Glutamatergic neuron (in vitro differentiated cells): ENCODE measurements around the gene XPC. TPM values are rescaled to one million over a fixed set of nuclear protein-coding genes. Genes with fewer than 3 reads are reported as not detected.
"Not testable (repeated sequence)": the region's sequence is repeated elsewhere in the genome, so short reads cannot be mapped to it uniquely, and the experiment has no call there.

Experiments used
- DNase-seq: peaks from one replicate; pipeline ENCODE4 v3.0.0; 2022
- H3K27ac Mint-ChIP-seq: one replicate; pipeline ENCODE4 v1.8.0; 2020; ENCODE audit warnings: mild to moderate bottlenecking, mixed read lengths, inconsistent platforms; ENCODE audit not compliant: unreplicated experiment
- H3K27me3 Mint-ChIP-seq: one replicate; pipeline ENCODE4 v1.8.0; 2020; ENCODE audit warnings: mild to moderate bottlenecking, moderate library complexity, mixed read lengths, inconsistent platforms; ENCODE audit not compliant: unreplicated experiment
- H3K36me3 Mint-ChIP-seq: one replicate; pipeline ENCODE4 v1.8.0; 2020; ENCODE audit warnings: mild to moderate bottlenecking, mixed read lengths, inconsistent platforms; ENCODE audit not compliant: unreplicated experiment
- H3K4me1 Mint-ChIP-seq: one replicate; pipeline ENCODE4 v1.8.0; 2020; ENCODE audit warnings: mild to moderate bottlenecking, low read depth, mixed read lengths, inconsistent platforms; ENCODE audit not compliant: unreplicated experiment
- H3K4me3 Mint-ChIP-seq: one replicate; pipeline ENCODE4 v1.8.0; 2020; ENCODE audit warnings: mild to moderate bottlenecking, mixed read lengths, inconsistent platforms; ENCODE audit not compliant: unreplicated experiment
- H3K9me3 Mint-ChIP-seq: one replicate; pipeline ENCODE4 v1.8.0; 2020; ENCODE audit warnings: mild to moderate bottlenecking, moderate library complexity, mixed read lengths, inconsistent platforms; ENCODE audit not compliant: unreplicated experiment
- total RNA-seq: library from RNA; stranded (reverse); fragmentation: NEBNext Ultra II Directional; extraction: Animal tissue kit (Norgen Biotek cat#: 25700); gene quantifications from one replicate; pipeline ENCODE4 v1.2.1, GENCODE V29; 2021; ENCODE audit not compliant: unreplicated experiment
- TF ChIP-seq, protein P1 (sequence below): fragments of 200-600 bp; sonication (generic); IDR thresholded peaks from one replicate; pipeline ENCODE4 v1.5.0; 2021; ENCODE audit not compliant: partially characterized antibody, unreplicated experiment

Gene XPC
- total RNA-seq, 1 donor from 2014 or later = 39.5 TPM

DNA sequence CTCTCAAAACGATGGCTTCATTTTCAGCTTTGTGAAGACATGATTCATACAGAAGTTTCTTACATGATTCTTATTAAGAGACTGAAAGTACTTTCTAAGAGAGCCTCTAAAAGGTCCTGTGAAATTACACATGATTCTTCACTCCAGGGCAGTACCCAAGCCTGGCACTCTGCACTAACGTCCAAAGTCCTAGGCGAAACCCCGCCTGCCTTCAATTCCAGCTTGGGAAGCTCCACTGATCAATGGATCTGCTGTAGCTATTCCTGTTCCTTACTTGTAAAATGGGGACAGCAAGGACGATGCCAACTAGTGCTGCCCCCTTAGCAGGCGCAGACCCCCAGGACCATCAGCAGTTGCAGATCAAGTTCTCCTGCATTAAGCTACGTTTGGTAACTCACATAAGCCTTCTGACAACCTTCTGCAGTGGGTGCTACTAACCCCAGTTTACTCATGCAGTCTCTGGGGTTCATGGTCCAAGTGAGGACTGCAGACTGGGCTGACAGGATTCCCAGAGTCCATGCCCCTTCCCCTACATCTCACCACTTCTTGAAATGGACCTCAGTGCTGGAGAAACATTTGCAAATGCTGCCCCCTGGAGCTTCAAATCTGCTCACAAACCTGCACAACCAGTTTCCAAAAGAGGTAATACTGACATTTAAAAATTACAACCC is 64.3 kb downstream of the XPC start:
- H3K4me1 Mint-ChIP-seq = no peaks in the 10 kb centered on the region
- H3K9me3 Mint-ChIP-seq = no peaks in the 10 kb centered on the region
- TF ChIP-seq, protein P1, sequence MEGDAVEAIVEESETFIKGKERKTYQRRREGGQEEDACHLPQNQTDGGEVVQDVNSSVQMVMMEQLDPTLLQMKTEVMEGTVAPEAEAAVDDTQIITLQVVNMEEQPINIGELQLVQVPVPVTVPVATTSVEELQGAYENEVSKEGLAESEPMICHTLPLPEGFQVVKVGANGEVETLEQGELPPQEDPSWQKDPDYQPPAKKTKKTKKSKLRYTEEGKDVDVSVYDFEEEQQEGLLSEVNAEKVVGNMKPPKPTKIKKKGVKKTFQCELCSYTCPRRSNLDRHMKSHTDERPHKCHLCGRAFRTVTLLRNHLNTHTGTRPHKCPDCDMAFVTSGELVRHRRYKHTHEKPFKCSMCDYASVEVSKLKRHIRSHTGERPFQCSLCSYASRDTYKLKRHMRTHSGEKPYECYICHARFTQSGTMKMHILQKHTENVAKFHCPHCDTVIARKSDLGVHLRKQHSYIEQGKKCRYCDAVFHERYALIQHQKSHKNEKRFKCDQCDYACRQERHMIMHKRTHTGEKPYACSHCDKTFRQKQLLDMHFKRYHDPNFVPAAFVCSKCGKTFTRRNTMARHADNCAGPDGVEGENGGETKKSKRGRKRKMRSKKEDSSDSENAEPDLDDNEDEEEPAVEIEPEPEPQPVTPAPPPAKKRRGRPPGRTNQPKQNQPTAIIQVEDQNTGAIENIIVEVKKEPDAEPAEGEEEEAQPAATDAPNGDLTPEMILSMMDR = no peak
- no peak overlapping the region for H3K27ac Mint-ChIP-seq
- DNase-seq = no peak
- H3K27me3 Mint-ChIP-seq = no peaks in the 10 kb centered on the region
- no peak overlapping the region for H3K4me3 Mint-ChIP-seq
- no peaks in the 10 kb centered on the region for H3K36me3 Mint-ChIP-seq

- TF ChIP-seq, protein P1 = no peak
- H3K27ac Mint-ChIP-seq = no peak overlapping the region
- H3K4me1 Mint-ChIP-seq = no peaks in the 10 kb centered on the region
- DNase-seq = no peak
- no peaks in the 10 kb centered on the region for H3K9me3 Mint-ChIP-seq
- no peaks in the 10 kb centered on the region for H3K36me3 Mint-ChIP-seq
- H3K27me3 Mint-ChIP-seq = no peaks in the 10 kb centered on the region
- H3K4me3 Mint-ChIP-seq = no peak overlapping the region
These were observed 67.7 kb downstream of the XPC start for GRCh38 chr3:14110699-14111098.

DNA sequence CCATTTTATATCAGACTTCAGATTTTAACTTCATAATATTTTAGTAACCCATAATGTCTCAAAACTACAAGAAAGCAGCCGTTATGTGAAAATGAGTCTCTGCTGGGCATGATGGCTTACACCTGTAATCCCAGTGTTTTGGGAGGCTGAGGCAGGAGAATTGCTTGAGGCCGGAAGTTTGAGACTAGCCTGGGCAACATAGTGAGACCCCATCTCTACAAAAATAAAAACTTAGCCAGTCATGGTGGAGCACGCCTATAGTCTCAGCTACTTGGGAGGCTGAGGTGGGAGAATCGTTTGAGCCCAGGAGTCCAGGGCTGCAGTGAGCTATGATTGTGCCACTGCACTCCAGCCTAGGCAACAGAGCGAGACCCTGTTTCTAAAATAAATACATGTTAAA is 68.6 kb downstream of the XPC start:
- H3K4me1 Mint-ChIP-seq, H3K27me3 Mint-ChIP-seq, H3K4me3 Mint-ChIP-seq: not testable (repeated sequence)

DNA sequence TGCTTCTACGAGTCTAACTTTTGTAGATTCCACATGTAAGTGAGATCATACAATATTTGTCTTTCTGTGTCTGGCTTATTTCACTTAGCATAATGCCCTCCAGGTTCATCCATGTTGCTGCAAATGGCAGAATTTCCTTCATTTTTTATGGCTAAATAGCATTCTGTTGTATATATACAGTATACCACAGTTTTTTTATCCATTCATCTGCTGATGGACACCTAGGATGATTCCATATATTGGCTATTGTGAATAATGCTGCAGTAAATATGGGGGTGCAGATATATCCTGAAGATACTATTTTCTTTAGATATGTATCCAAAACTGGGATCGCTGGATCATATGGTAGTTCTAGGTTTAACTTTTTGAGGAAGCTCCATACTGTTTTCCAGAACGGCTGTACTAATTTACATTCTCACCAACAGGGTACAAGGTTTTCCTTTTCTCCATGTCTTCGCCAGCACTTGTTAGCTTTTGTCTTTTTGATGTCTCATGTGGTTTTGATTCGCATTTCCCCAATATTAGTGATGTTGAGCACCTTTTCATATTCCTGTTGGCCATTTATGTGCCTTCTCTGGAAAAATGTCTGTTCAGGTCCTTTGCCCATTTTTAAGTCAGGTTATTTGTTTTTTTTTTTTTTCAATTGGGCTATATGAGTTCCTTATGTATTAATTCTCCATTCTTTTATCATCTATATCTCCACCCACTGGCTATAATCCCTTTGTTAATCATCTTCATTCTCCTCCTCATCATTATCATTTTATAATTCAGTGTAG is 80.6 kb downstream of the XPC start:
- Mint-ChIP-seq H3K36me3 (no peaks in the 10 kb centered on the region), H3K27ac (no peak overlapping the region), H3K27me3 (peaks cover 3% of the 10 kb centered on the region), H3K4me1 (no peaks in the 10 kb centered on the region), H3K9me3 (peaks cover 4% of the 10 kb centered on the region), H3K4me3 (no peak overlapping the region)
- TF ChIP-seq, protein P1 = no peak
- DNase-seq = no peak

More for the DNA sequence above, 68.6 kb downstream of the XPC start:
- not testable (repeated sequence) for H3K27ac Mint-ChIP-seq, DNase-seq, H3K9me3 Mint-ChIP-seq, H3K36me3 Mint-ChIP-seq

- Mint-ChIP-seq H3K4me3 (no peak overlapping the region), H3K36me3 (no peaks in the 10 kb centered on the region), H3K4me1 (peaks cover 1% of the 10 kb centered on the region), H3K9me3 (peaks cover 4% of the 10 kb centered on the region), H3K27ac (no peak overlapping the region), H3K27me3 (peaks cover 3% of the 10 kb centered on the region)
- DNase-seq = no peak
- TF ChIP-seq, protein P1 = no peak
These were observed 81.7 kb downstream of the XPC start for GRCh38 chr3:14096742-14097141.

Other genes with a start within 250 kb of the XPC start
- 9.4 TPM for gene CHCHD4, start 53.7 kb downstream of the XPC start, total RNA-seq
- gene TMEM43, start 53.5 kb downstream of the XPC start, total RNA-seq = 50.8 TPM
- 8.4 TPM for gene LSM3, start 216 bp upstream of the XPC start, total RNA-seq
- gene SLC6A6, start 224.0 kb upstream of the XPC start, total RNA-seq = 21.9 TPM